ENCODE data around the gene APBB3. TPM values are rescaled to one million over a fixed set of nuclear protein-coding genes. Genes with fewer than 3 reads are reported as not detected.

The APBB3 gene
- polyA plus RNA-seq, 12 donors, result 14.8 to 40.5 (median 22.9) TPM; not detected in 1

Other genes with a start within 250 kb of the APBB3 start
- gene HBEGF, start 218.0 kb downstream of the APBB3 start, polyA plus RNA-seq (ENCODE audit: insufficient read length in 12 of 12), result 10 to 100 TPM in 10 of 12 donors, 1 to 10 TPM in 1, not detected in 1; 4.4 to 31.7 (median 14.3) TPM
- gene SLC4A9, start 204.4 kb downstream of the APBB3 start, polyA plus RNA-seq (ENCODE audit: insufficient read length in 12 of 12), result under 1 TPM in 5 of 12 donors, not detected in 7; 0.10 to 0.49 (median 0.12) TPM
- gene ANKHD1, start 162.8 kb downstream of the APBB3 start, polyA plus RNA-seq (ENCODE audit: insufficient read length in 12 of 12), result 10 to 100 TPM in 11 of 12 donors, not detected in 1; 54.8 to 98.4 (median 69.7) TPM
- 10 to 100 TPM in 3 of 12 donors, 1 to 10 TPM in 7, not detected in 2; 5.0 to 11.0 (median 8.6) TPM for gene EIF4EBP3, start 16.9 kb downstream of the APBB3 start, polyA plus RNA-seq (ENCODE audit: insufficient read length in 12 of 12)
- gene SRA1, start 7.1 kb downstream of the APBB3 start, polyA plus RNA-seq (ENCODE audit: insufficient read length in 12 of 12), result 10 to 100 TPM in 11 of 12 donors, not detected in 1; 16.2 to 25.3 (median 21.7) TPM
- 10 to 100 TPM in 11 of 12 donors, not detected in 1; 35.4 to 65.9 (median 56.3) TPM for gene SLC35A4, start 230 bp upstream of the APBB3 start, polyA plus RNA-seq (ENCODE audit: insufficient read length in 12 of 12)
- gene CD14, start 68.6 kb upstream of the APBB3 start, polyA plus RNA-seq (ENCODE audit: insufficient read length in 12 of 12), result 10 to 100 TPM in 11 of 12 donors, not detected in 1; 14.9 to 25.8 (median 17.4) TPM
- gene TMCO6, start 74.9 kb upstream of the APBB3 start, polyA plus RNA-seq (ENCODE audit: insufficient read length in 12 of 12), result 10 to 100 TPM in 4 of 12 donors, 1 to 10 TPM in 7, not detected in 1; 6.0 to 21.9 (median 8.0) TPM
- gene NDUFA2, start 83.0 kb upstream of the APBB3 start, polyA plus RNA-seq (ENCODE audit: insufficient read length in 12 of 12), result 10 to 100 TPM in 11 of 12 donors, not detected in 1; 28.6 to 63.2 (median 52.0) TPM
- 100 to 1,000 TPM in 4 of 12 donors, 10 to 100 TPM in 7, not detected in 1; 83.7 to 175 (median 93.7) TPM for gene IK, start 83.2 kb upstream of the APBB3 start, polyA plus RNA-seq (ENCODE audit: insufficient read length in 12 of 12)
- 10 to 100 TPM in 11 of 12 donors, not detected in 1; 11.1 to 17.2 (median 13.0) TPM for gene WDR55, start 100.3 kb upstream of the APBB3 start, polyA plus RNA-seq (ENCODE audit: insufficient read length in 12 of 12)
- gene DND1, start 109.0 kb upstream of the APBB3 start, polyA plus RNA-seq (ENCODE audit: insufficient read length in 12 of 12), result under 1 TPM in 4 of 12 donors, not detected in 8; 0.09 to 0.27 (median 0.22) TPM
- 10 to 100 TPM in 11 of 12 donors, not detected in 1; 28.7 to 58.3 (median 48.2) TPM for gene HARS1, start 126.8 kb upstream of the APBB3 start, polyA plus RNA-seq (ENCODE audit: insufficient read length in 12 of 12)
- gene HARS2, start 126.9 kb upstream of the APBB3 start, polyA plus RNA-seq (ENCODE audit: insufficient read length in 12 of 12), result 10 to 100 TPM in 11 of 12 donors, not detected in 1; 23.0 to 36.9 (median 26.0) TPM
- gene ZMAT2, start 135.8 kb upstream of the APBB3 start, polyA plus RNA-seq (ENCODE audit: insufficient read length in 12 of 12), result 100 to 1,000 TPM in 1 of 12 donors, 10 to 100 TPM in 10, not detected in 1; 74.3 to 102 (median 83.6) TPM
- gene PCDHA1, start 221.5 kb upstream of the APBB3 start, polyA plus RNA-seq (ENCODE audit: insufficient read length in 12 of 12), result under 1 TPM in 4 of 12 donors, not detected in 8; 0.04 to 0.12 (median 0.07) TPM
- under 1 TPM in 7 of 12 donors, not detected in 5; 0.04 to 0.16 (median 0.10) TPM for gene PCDHA2, start 230.3 kb upstream of the APBB3 start, polyA plus RNA-seq (ENCODE audit: insufficient read length in 12 of 12)
- gene PCDHA3, start 236.5 kb upstream of the APBB3 start, polyA plus RNA-seq (ENCODE audit: insufficient read length in 12 of 12), result under 1 TPM in 10 of 12 donors, not detected in 2; 0.09 to 0.48 (median 0.18) TPM
- gene PCDHA4, start 242.5 kb upstream of the APBB3 start, polyA plus RNA-seq (ENCODE audit: insufficient read length in 12 of 12), result under 1 TPM in 10 of 12 donors, not detected in 2; 0.16 to 0.39 (median 0.31) TPM